BJ (cell line): Measurements from ENCODE around the gene ACHE. TPM values are rescaled to one million over a fixed set of nuclear protein-coding genes. Genes with fewer than 3 reads are reported as not detected.

Experiments used
- CTCF ChIA-PET: fragments of 350-600 bp; formaldehyde crosslinking; extraction: SDS; loops from one replicate; lab custom pipeline; 2021; ENCODE audit warnings: antibody characterized with exemption, inconsistent platforms; lab: Yijun Ruan, JAX
- POLR2A ChIA-PET: fragments of 300-600 bp; sonication (Branson Sonifier 250); formaldehyde crosslinking; extraction: SDS; loops from one replicate; lab custom pipeline; 2021; ENCODE audit warnings: antibody characterized with exemption; lab: Charles Lee
- DNase-seq: peaks from one replicate; pipeline ENCODE4 v3.0.0-alpha.2; 2011; ENCODE audit warnings: low read depth
- H3K27me3 ChIP-seq: 2 replicates; pipeline ENCODE4 v1.6.0; 2011; ENCODE audit warnings: low read length; ENCODE audit not compliant: control insufficient read depth, insufficient read depth
- H3K36me3 ChIP-seq: 2 replicates; pipeline ENCODE4 v1.5.1; 2011; ENCODE audit warnings: low read length; ENCODE audit not compliant: control insufficient read depth, insufficient read depth
- H3K4me3 ChIP-seq: 2 replicates; pipeline ENCODE4 v1.5.1; 2011; ENCODE audit warnings: low read depth, mild to moderate bottlenecking, control low read depth, low read length
- polyA plus RNA-seq: library from polyadenylated mRNA; depleted of rRNA; stranded (reverse); fragments of >200 nt; gene quantifications from 2 replicates; pipeline ENCODE4 v1.2.3, GENCODE V29; 2011
- TF ChIP-seq, protein P1 (sequence below): IDR thresholded peaks from 2 replicates; pipeline ENCODE4 v1.5.1; 2011; ENCODE audit warnings: low read depth, mild to moderate bottlenecking, control low read depth, inconsistent platforms, low read length, moderate library complexity; ENCODE audit not compliant: insufficient read depth

ACHE gene
- polyA plus RNA-seq, 1 experiment = 0.22 TPM

DNA sequence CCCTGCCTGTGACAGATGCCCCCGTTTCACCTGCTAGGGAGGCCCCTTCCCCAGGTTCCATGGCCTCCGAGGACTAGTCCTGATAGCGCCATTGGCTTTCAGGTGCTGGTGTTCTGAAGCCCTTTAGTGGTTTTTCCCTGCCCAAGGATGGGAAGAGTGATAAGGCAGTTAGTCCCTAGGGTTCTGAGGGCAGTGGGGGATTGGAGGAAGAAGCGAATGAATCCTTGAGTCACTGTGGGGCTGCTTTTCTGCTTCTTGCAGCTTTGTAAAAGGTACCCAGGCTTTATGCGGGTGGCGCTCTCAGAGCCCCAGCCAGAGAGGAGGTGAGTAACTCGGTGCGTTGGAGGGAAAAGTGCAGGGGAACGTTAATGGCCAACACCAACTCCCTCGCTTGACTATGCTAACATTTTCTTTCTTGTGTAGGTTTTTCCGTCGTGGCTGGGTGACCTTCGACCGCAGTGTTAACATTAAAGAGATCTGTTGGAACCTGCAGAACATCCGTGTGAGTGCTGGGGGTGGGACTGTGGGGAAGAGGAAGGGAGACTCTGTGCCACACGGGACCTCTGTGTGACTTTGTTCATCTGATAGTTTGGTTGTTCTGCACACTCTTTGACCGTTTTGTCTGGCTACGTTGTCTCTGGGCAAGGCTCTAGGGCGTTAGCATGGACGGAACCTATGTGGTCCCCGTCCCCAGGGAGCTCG is 10.1 kb downstream of the ACHE start:
- TF ChIP-seq, protein P1, sequence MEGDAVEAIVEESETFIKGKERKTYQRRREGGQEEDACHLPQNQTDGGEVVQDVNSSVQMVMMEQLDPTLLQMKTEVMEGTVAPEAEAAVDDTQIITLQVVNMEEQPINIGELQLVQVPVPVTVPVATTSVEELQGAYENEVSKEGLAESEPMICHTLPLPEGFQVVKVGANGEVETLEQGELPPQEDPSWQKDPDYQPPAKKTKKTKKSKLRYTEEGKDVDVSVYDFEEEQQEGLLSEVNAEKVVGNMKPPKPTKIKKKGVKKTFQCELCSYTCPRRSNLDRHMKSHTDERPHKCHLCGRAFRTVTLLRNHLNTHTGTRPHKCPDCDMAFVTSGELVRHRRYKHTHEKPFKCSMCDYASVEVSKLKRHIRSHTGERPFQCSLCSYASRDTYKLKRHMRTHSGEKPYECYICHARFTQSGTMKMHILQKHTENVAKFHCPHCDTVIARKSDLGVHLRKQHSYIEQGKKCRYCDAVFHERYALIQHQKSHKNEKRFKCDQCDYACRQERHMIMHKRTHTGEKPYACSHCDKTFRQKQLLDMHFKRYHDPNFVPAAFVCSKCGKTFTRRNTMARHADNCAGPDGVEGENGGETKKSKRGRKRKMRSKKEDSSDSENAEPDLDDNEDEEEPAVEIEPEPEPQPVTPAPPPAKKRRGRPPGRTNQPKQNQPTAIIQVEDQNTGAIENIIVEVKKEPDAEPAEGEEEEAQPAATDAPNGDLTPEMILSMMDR = no peak
- ChIA-PET CTCF (no interaction called here), POLR2A (interaction anchor here (0.5 kb wide), 1 partner anchor 11 kb away, joined by 9 read pairs; the partner anchor contains the start of gene SRRT)
- no peak for DNase-seq
- Histone ChIP-seq H3K27me3 (no peaks in the 10 kb centered on the region), H3K36me3 (peaks cover 58% of the 10 kb centered on the region), H3K4me3 (no peak overlapping the region)

DNA sequence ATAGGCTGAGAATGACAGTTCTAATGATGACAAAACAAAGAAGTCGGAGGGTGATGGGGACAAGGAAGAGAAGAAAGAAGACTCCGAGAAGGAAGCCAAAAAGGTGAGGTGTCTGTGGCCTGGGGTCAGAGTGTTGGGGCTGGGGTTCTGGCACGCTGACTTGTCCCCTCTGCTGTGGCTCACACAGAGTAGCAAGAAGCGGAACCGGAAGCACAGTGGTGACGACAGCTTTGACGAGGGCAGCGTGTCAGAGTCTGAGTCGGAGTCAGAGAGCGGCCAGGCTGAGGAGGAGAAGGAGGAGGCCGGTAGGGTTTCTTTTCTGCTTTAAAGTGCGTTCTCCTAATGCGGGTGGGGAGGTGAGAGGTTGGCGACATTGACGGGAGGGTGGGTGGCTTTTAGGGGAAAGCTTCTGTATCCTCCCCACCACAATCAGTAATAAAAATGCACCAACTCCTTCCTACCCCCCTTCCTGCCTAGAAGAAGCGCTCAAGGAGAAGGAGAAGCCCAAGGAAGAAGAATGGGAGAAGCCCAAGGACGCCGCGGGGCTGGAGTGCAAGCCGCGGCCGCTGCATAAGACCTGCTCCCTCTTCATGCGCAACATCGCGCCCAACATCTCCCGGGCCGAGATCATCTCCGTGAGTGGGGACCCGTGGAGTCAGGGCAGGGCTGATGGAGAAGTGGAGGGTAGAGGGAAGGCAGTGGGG is 10.8 kb downstream of the ACHE start:
- Histone ChIP-seq H3K36me3 (peaks cover 59% of the 10 kb centered on the region), H3K4me3 (no peak overlapping the region), H3K27me3 (no peaks in the 10 kb centered on the region)
- ChIA-PET CTCF (no interaction called here), POLR2A (no interaction called here)
- TF ChIP-seq, protein P1 = no peak
- no peak for DNase-seq

DNA sequence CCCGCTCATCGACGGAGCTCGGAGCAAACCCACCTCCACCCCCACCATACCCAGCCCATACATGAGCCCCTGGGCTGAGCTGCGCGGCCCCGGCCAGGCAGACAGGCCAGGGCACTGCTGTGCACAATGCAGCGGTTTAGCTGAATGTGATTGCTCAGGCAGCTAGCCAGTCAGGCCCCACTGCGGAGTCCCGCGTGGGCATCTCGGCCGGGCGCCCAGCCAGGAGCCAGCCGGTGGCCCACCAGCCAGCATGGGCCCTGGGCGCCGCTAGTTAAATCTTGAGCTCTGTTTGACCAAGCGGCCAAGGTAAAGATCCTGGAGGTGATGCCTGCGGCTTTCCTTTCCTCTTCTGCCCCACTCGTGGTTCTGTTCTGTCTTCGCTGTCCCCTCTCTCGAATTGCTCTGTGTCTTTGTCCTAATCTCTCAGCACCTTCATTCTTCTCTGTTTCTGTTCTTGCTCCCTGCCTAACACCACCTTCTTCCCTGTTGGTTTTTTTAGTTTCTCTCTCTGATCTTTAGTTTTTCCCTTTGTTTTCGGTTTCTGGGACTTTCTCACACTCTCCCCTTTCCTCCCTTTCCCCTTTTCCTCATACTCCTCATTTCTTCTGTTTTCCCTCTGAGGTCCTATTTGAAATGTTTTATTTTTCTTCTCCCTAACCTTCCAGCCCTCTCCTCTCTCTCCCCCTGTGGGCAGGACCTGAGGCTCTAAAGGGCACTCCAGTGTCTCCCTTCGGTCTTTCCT is 12.7 kb downstream of the ACHE start:
- CTCF ChIA-PET = interaction anchor here (1.0 kb wide), 2 partner anchors 15 to 176 kb away, joined by 3 read pairs; no protein-coding TSS in a partner anchor

DNA sequence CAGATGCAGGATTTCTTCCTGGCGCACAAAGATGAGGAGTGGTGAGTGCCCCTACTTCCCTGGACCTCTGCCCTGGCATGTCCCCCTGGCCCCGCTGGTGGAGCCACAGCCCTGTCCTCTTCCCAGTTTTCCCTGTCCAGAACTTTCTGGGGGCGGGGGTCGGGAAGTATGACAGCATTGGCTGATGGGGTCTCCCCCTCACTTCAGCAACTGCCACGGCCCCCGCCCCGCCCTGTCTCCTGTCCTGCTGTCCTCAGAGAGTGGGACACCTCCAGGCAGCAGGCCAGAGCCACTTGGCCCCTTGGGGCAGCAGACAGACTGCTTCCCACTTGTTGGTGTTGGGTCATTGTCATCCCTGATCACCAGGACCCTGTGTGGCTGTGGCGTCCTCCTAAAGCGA is 13.5 kb downstream of the ACHE start:
- ChIA-PET CTCF (interaction anchor here (1.0 kb wide), 2 partner anchors 16 to 177 kb away, joined by 3 read pairs; no protein-coding TSS in a partner anchor), POLR2A (no interaction called here)
- peaks cover 52% of the 10 kb centered on the region for H3K36me3 ChIP-seq
- no peak for DNase-seq
- TF ChIP-seq, protein P1 = no peak
- no peak overlapping the region for H3K4me3 ChIP-seq
- no peaks in the 10 kb centered on the region for H3K27me3 ChIP-seq

More for the DNA sequence above, 12.7 kb downstream of the ACHE start:
- DNase-seq = no peak
- peaks cover 57% of the 10 kb centered on the region for H3K36me3 ChIP-seq
- no peak overlapping the region for H3K4me3 ChIP-seq
- POLR2A ChIA-PET = no interaction called here
- TF ChIP-seq, protein P1 = no peak
- H3K27me3 ChIP-seq = no peaks in the 10 kb centered on the region

DNA sequence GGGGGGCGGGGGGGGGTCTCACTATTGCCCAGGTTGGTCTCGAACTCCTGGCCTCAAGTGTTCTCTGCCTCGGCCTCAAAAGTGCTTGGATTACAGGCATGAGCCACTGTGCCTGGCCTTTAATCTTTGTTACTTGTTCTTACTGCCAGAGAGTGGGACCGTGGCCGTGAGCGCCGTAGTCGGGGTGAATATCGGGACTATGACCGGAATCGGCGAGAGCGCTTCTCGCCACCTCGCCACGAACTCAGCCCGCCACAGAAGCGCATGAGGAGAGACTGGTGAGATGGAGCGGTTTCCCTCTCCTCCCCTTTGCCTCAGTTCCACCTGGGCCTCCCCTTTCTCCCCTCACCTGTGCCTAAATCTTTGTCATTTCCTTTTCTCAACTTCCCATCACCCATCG is 14.6 kb downstream of the ACHE start:
- no peaks in the 10 kb centered on the region for H3K27me3 ChIP-seq
- DNase-seq = no peak
- POLR2A ChIA-PET = no interaction called here
- CTCF ChIA-PET = interaction anchor here (1.2 kb wide), 1 partner anchor 150 kb away, joined by 3 read pairs; no protein-coding TSS in a partner anchor
- no peak overlapping the region for H3K4me3 ChIP-seq
- peaks cover 41% of the 10 kb centered on the region for H3K36me3 ChIP-seq
- TF ChIP-seq, protein P1 = no peak
